ENCODE measurements around the gene CYLC2. TPM values are rescaled to one million over a fixed set of nuclear protein-coding genes. Genes with fewer than 3 reads are reported as not detected.

CYLC2 gene
- total and polyA plus RNA-seq, 2 of the 8 experiments (the other 6 are each of a cell fraction or from before 2014, with no cell fraction given) = not detected

- TF ChIP-seq EP300 (IDR thresholded peaks at IDR 0.05; ENCODE audit: borderline replicate concordance in 1 of 2, low read depth in 2 of 2, low read length in 2 of 2) (no peak), E2F6 (IDR thresholded peaks at IDR 0.05) (no peak), TAF7 (optimal IDR thresholded peaks at IDR 0.05; ENCODE audit: borderline replicate concordance, low read depth, low read length) (no peak)
Measured at GRCh38 chr9:102966999-102967398, 28.1 kb upstream of the CYLC2 start (continued).
